NCI-H1417 (cell line): Measurements from ENCODE around the gene ZNF419.
"Not testable (repeated sequence)": the region's sequence is repeated elsewhere in the genome, so short reads cannot be mapped to it uniquely, and the experiment has no call there.

Experiments
- DNase-seq, 3 experiments: peaks; one replicate each; lab custom pipeline; 2025; lab: John Stamatoyannopoulos, UW

ZNF419 gene

DNA sequence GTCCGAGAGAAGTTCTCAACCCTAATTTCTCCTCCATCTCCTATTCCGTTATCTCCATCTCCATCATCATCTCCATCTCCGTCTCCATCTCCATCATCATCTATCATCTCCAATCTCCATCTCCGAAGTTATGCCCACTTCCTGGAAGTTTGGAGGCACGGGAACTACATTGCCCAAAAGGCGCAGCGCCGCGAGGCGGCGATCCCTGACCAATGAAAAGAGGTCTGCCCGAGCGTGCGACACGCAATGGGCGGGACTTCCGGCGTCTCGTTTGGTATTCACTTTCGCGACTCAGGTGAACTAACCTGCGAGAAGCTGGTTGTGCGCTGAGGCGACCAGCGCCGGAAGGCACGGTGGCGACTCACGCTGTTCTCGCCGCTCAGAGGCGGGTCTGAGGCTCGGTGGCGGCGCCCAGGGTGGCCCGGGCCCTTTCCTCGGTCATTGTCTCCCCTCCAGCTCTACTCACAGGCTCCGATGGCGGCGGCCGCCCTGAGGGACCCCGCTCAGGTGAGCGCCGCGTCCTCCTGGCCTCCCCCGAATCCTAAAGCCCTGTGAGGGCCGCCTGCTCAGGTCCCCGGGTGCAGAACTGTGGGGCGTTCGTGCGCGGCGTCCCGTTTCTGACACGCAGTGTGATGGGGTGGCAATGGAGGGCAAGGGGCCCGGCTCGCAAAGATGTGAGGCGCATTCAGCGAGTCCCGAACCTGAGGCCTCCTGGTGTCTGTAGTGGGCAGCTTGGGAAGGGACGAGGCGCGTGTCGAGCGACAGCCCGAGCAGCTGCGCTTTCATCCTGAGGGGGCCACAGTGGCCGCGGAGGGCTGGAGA is at the start of gene ZNF419:
TSS of gene ZNF419 (plus strand) at position 274 of the 822 bp plus-strand sequence. CDS start at position 475, 201 bp downstream.
- peak; percentile 88 to 97 (median 95) for DNase-seq

GRCh38 chr19:57437931-57438330 is 49.6 kb upstream of the ZNF419 start:
- no peak for DNase-seq

- no peak for DNase-seq
Observed at GRCh38 chr19:57438925-57439324, 48.6 kb upstream of the ZNF419 start.

DNA sequence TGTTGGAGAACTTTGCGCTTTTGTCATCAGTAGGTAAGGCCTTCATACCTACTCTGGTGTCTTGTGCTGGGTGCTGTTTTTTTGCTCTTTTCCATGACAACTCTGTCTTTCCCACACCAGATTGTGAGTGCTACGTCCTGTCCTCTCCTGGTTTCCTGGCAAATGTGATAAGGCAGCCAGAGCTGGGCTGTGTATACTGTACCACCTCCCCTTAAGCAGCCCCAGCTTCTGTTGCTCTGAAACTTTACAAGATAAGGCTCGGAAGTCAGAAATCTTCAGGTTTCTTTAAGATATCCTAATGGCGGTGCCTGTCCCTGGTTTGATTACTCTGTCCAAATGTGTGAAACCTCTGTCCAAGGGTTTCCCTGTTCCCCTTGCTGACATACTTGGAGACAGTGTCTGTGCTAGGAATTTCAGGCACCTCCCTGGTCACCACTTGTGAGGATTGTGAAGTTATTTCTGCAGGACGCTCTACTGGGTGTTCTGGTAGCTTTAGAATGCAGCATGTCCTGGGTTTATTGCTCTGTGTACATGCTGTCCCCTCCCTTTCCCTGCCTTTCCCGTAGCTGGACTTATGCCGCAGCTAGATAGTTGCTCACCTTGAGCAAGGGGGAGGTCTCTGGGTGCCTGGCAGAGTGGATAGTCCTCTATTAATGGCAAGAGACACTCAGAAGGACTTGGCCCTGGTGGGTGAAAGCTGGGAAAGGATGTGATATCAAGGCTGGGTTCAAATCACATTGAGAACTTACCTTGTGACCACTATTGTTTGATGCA is 45.4 kb upstream of the ZNF419 start:
- DNase-seq: no peak

DNA sequence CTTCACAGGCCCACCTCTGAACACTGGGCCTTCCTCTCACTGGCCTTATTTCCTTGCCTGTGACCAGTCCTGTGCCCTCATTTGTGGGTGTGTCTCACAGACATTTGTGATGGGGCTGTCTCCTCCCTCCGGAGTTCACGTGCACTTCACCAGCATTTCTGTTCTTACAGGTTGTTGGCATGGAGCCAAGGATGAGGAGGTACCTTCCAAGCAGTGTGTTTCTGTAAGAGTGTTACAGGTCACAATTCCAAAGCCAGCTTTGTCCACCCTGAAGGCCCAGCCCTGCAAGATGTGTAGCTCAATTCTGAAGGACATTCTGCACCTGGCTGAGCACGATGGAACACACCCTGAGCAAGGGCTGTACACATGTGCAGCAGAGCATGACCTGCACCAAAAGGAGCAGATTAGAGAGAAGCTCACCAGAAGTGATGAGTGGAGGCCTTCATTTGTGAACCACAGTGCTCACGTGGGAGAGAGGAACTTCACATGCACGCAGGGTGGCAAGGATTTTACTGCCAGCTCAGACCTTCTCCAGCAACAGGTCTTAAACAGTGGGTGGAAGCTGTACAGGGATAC is 44.3 kb upstream of the ZNF419 start:
- DNase-seq: peak in 1 of 3 experiments; percentile 52

GRCh38 chr19:57452307-57452706 is 35.2 kb upstream of the ZNF419 start:
- no peak for DNase-seq

- peak in 2 of 3 experiments; percentile 3 to 19 for DNase-seq
Observed at GRCh38 chr19:57465680-57466381, 21.7 kb upstream of the ZNF419 start.

GRCh38 chr19:57466489-57466888 is 21.1 kb upstream of the ZNF419 start:
- no peak for DNase-seq

- DNase-seq: no peak
Observed at GRCh38 chr19:57473646-57474045, 13.9 kb upstream of the ZNF419 start.

- DNase-seq: peak; percentile 76 to 95 (median 91)
Observed at GRCh38 chr19:57477191-57478008, 10.2 kb upstream of the ZNF419 start, which contains the start of gene ZNF772. ZNF772 (minus strand) TSS chr19:57477566; CDS start chr19:57477309, 257 bp downstream.

GRCh38 chr19:57488299-57488644 is 722 bp downstream of the ZNF419 start:
- DNase-seq: not testable (repeated sequence)

- DNase-seq: not testable (repeated sequence)
Observed at GRCh38 chr19:57499332-57499679, 11.8 kb downstream of the ZNF419 start.

- DNase-seq: peak; percentile 90 to 95 (median 92)
Observed at GRCh38 chr19:57499680-57500395, 12.3 kb downstream of the ZNF419 start, which contains the start of gene ZNF773. ZNF773 (plus strand) TSS chr19:57499938; CDS start chr19:57500081, 143 bp downstream.

- not testable (repeated sequence) for DNase-seq
Observed at GRCh38 chr19:57500400-57500799, 12.8 kb downstream of the ZNF419 start.

DNA sequence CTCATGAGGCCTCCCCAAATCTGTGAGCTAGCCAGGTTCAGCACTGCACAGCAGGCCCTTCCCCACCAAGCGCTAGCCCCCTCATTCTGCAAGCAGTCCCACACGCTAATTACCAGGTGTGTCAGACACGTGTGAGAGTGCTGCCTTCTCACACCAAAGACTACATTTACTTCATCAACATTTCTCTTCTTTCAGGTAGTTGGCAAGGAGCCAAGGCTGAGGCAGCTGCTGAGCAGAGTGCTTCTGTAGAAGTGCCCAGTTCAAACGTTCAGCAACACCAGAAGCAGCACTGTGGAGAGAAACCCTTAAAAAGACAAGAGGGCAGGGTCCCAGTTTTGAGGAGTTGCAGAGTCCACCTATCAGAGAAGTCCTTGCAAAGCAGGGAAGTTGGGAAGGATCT is 18.6 kb downstream of the ZNF419 start:
- DNase-seq: peak in 1 of 3 experiments; percentile 12

DNA sequence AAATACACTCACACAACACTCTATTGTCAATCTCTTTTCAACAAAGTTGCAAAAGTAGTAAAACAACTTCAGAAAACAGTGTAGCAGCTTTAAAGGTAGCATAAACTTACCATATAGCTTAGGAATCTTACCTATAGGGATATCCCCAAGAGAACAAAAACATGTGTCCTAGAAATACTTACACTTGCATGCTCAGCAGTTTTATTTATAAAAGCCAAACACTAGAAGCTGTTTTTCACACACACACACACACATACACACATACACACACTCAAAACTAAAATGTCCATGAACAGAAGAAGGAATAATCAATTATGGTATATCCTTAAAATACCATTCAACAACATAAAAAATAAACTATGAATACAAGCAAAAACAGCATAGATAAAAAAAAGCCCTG is 23.9 kb downstream of the ZNF419 start:
- DNase-seq: no peak

GRCh38 chr19:57512845-57513244 is 25.3 kb downstream of the ZNF419 start:
- DNase-seq: peak in 1 of 3 experiments; percentile 2

DNA sequence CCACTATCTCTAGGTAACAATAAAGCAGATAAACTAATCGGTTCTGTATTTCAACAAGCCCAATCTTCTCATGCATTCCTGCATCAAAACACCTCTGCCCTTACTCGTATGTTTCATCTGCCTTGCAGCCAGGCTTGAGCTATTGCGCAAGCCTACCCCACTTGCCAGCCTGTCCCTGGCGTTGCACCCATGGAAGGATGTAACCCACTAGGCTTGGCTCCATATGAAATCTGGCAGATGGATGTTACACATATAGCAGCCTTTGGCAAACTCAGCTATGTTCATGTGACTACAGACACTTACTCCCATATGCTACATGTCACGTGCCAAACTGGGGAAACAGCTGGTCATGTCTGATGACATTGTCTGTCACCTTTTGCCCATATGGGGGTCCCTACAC is 27.7 kb downstream of the ZNF419 start:
- no peak for DNase-seq

DNA sequence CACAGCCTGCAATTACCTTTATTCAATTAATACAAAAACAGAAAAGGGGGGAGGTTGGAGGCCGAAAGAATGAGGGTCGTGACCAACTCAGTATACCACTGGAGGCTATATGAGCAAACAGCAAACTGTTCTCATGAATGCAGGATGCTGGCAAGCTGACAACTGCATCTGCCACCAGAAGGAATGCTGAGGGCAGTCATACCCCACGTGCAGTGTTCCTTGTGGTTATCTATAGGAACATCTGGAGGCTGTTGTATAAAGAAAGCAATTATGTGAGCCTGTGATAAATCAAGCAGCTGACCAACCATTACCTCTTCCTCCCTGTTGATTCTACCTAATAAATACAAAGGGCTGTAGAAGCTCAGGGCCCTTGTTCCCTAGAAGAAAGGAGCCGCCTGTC is 30.5 kb downstream of the ZNF419 start:
- not testable (repeated sequence) for DNase-seq
